Stimulated activated effector memory CD8-positive, alpha-beta T cell treated with anti-CD3 and anti-CD28 coated beads, Interleukin-12 subunit alpha, Interleukin-12 subunit beta, amount 100 ng/mL, for 72 hours (primary cell): Measurements from ENCODE around the gene TMEM131.

Experiments
- ATAC-seq: fragments of 150-1000 bp; cut with Tn5 transposase; 2 replicates; pipeline ENCODE4 v1.10.0; 2021
- DNase-seq, 2 donors: peaks; one replicate each; pipeline ENCODE4 v3.0.0; 2021 to 2022; ENCODE audit warnings: low spot score in 2 of 2
- H3K27ac Mint-ChIP-seq: one replicate; pipeline ENCODE4 v1.8.0; 2022; ENCODE audit warnings: mild to moderate bottlenecking, mixed read lengths
- H3K36me3 Mint-ChIP-seq: one replicate; pipeline ENCODE4 v1.8.0; 2022; ENCODE audit warnings: mild to moderate bottlenecking, mixed read lengths
- H3K4me1 Mint-ChIP-seq: one replicate; pipeline ENCODE4 v1.8.0; 2022; ENCODE audit warnings: mixed read lengths
- H3K4me3 Mint-ChIP-seq: one replicate; pipeline ENCODE4 v1.8.0; 2022; ENCODE audit warnings: mild to moderate bottlenecking, mixed read lengths
- H3K9me3 Mint-ChIP-seq: one replicate; pipeline ENCODE4 v1.8.0; 2022; ENCODE audit warnings: mixed read lengths

TMEM131 gene

DNA sequence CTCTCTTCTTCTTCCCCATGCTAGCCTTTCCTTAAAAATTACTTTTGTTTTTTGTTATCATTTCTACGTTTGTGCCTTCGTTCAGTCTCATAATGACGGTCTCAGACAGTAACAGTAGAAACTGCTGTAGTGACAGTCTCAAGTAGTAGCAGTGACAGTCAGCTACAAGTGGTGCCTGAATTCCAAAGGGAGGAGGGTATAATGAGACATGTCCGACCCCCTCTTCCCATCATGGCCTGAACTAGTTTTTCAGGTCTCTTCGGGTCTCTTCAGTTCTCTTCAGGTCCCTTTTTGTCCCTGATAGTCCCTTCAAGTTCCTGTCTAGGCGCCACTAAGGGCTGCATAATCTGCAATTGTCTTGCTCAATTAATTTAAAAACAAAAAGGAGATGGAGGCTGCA, 12.6 kb downstream of the TMEM131 start:
- no peak overlapping the region for H3K27ac Mint-ChIP-seq

DNA sequence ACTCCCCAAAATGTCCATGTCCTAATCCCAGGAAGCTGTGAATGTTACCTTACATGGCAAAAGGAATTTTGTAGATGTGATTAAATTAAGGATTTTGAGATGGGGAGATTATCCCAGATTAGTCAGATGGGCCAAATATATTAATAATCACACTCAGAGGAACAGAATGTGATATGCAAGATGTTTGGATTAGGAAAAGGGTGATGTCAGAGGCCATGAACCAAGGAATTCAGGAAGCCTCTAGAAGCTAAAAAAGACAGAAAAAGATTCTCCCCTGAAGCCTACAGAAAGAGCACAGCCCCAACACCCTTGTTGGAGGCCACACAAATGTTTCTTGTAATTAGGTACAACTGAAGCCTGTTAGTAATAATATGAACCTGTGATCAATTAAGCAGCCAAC, 13.1 kb downstream of the TMEM131 start:
- DNase-seq (no peak), ATAC-seq (no peak)
- peaks cover 39% of the 10 kb centered on the region for H3K4me1 Mint-ChIP-seq
- H3K9me3 Mint-ChIP-seq: no peaks in the 10 kb centered on the region
- H3K4me3 Mint-ChIP-seq: no peak overlapping the region
- no peak overlapping the region for H3K27ac Mint-ChIP-seq
- no peaks in the 10 kb centered on the region for H3K36me3 Mint-ChIP-seq

More for the DNA sequence above, 12.6 kb downstream of the TMEM131 start:
- no peaks in the 10 kb centered on the region for H3K36me3 Mint-ChIP-seq
- ATAC-seq (no peak), DNase-seq (no peak)
- H3K4me1 Mint-ChIP-seq: peaks cover 42% of the 10 kb centered on the region
- no peaks in the 10 kb centered on the region for H3K9me3 Mint-ChIP-seq
- no peak overlapping the region for H3K4me3 Mint-ChIP-seq

DNA sequence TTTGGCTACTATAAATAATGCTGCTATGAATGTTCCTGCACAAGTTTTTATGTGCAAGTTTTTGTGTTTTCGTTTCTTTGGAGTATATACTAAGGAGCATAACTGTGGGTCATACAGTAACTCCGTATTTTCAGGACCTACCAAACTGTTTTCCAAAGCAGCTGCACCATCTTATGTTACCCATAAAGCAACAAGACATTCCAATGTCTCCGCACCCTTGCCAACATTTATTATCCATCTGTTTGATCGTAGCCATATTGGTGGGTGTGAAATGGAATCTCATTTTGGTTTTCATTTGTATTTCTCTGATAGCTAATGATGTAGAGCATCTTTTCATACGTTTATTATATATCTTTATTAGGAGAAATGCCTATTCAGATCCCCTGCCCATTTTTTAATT, 13.8 kb downstream of the TMEM131 start:
- Mint-ChIP-seq H3K36me3 (no peaks in the 10 kb centered on the region), H3K27ac (no peak overlapping the region), H3K4me1 (peaks cover 38% of the 10 kb centered on the region), H3K9me3 (no peaks in the 10 kb centered on the region), H3K4me3 (no peak overlapping the region)
- ATAC-seq (no peak), DNase-seq (no peak)

DNA sequence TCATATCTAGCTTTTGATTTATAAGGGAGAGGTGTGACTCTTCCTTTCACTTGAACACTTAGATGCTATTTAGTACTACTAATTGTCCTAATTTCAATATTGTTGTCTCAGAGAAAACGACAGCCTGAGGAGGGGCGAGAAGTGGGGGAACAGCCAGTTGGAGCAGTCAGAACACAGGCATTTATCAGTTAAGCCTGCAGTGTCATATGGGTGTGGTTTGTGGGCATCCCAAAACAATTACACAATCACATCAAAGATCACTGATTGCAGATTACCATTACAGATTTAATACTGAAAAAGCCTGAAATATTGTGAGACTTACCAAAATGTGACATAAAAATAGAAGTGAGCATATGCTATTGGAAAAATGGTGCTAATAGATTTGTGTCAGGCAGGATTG, 15.8 kb downstream of the TMEM131 start:
- Mint-ChIP-seq H3K4me1 (peaks cover 29% of the 10 kb centered on the region), H3K36me3 (no peaks in the 10 kb centered on the region), H3K4me3 (no peak overlapping the region), H3K9me3 (peaks cover 5% of the 10 kb centered on the region), H3K27ac (no peak overlapping the region)
- no peak for DNase-seq
- peak; percentile 31 for ATAC-seq

DNA sequence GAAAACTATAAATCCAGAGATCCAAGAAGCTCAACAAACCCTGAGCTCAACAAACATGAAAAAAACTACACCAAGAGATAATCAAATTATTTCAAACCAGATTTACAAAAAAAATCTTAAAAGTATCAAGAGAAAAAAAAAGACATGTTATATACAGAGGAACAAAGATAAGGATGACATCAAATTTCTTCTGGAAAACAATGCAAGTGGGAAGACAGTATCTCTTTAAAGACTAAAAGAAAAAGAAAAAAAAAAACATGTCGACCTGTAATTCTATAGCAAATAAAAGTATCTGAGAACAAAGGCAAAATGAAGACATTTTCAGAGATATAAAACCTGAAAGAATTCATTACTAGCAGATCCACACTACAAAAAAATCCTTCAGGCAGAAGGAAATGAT, 21.3 kb downstream of the TMEM131 start:
- no peak overlapping the region for H3K4me3 Mint-ChIP-seq
- H3K9me3 Mint-ChIP-seq: peaks cover 15% of the 10 kb centered on the region
- DNase-seq (no peak), ATAC-seq (no peak)
- no peak overlapping the region for H3K27ac Mint-ChIP-seq
- peaks cover 46% of the 10 kb centered on the region for H3K4me1 Mint-ChIP-seq
- H3K36me3 Mint-ChIP-seq: peaks cover under 1% of the 10 kb centered on the region

DNA sequence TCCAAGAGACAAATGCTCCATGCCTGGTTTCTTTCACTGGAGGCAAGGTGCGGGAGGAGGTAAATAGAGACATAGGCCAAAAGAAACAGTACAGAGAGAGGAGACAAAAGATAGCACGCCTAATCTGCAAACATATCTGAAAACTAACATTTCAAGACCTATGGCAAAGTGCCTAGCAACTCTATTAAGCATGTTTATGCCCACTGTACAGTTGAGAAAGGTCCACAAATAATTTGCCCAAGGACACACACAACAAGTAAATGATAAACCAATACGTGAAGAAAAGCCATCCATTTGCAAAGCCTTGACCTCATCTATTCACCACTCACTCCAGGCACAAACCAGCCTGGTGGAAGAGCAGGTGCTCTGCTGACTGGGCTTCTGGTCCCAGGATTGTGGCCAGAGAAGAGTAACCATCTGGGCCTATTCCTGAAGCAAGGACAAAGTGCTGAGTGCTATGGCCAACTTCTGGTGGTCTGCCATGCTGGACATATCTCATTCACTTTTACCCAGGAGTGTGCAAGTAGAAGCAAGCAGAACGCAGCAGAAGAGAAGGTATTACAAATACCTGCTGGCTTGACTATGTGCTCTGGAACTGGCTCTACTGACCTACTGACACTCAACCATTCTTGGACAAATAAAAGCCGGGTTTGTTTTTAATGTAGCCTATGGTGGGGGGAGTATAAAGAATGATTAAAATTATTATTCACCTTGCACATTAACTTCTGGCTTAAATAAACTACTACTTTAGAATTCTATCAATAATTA, 25.3 kb downstream of the TMEM131 start:
- no peak overlapping the region for H3K27ac Mint-ChIP-seq
- peaks cover 76% of the 10 kb centered on the region for H3K4me1 Mint-ChIP-seq
- H3K36me3 Mint-ChIP-seq: peaks cover 5% of the 10 kb centered on the region
- ATAC-seq (no peak), DNase-seq (no peak)
- H3K9me3 Mint-ChIP-seq: peaks cover 15% of the 10 kb centered on the region
- H3K4me3 Mint-ChIP-seq: no peak overlapping the region

DNA sequence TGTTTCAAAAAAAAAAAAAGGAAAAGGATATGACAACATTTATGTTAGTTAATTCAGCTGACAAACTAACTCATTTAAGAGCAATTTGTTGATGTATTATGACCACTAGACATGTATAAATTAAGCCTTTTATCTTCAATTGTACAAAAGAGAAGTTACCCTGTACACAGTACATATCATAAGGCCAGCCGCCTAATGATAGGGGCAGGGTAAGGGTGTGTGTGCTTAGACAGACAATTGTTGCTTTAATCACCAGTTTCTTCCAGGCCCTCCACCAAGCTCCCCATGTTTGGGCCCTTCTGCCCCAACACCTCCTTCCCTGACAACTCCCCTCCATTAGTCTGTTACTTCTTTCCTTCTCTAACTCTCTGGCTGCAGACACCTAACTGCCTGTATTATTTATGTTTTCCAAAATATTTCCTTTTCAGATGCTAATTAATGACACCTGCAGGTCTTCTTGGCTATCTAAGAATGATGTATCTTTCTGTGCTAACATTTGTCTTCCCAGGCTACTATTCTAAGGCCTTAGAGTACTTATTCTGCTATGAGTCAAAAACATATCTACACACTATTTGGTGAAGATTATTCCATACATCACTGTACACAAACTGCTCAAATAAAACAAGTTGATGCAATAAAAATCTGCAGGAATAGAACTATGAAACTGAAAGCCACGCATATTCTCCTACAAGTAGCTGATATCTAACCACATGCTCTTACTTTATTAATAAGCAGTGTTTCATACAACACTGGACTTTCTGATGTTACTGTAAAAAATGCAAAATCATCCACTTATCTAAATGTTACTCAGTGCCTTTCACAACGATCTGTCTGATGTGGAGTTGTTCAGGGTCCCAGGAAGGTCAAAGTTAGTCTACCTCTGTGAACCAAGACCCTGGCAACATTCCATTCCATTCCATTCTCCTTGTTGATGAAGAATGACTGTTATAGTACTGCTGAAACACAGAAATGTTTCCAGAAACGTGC, 26.4 kb downstream of the TMEM131 start:
- Mint-ChIP-seq H3K9me3 (peaks cover 5% of the 10 kb centered on the region), H3K4me1 (peaks cover 83% of the 10 kb centered on the region), H3K4me3 (no peak overlapping the region), H3K36me3 (peaks cover 5% of the 10 kb centered on the region), H3K27ac (no peak overlapping the region)
- ATAC-seq (peak; percentile 46), DNase-seq (no peak)

DNA sequence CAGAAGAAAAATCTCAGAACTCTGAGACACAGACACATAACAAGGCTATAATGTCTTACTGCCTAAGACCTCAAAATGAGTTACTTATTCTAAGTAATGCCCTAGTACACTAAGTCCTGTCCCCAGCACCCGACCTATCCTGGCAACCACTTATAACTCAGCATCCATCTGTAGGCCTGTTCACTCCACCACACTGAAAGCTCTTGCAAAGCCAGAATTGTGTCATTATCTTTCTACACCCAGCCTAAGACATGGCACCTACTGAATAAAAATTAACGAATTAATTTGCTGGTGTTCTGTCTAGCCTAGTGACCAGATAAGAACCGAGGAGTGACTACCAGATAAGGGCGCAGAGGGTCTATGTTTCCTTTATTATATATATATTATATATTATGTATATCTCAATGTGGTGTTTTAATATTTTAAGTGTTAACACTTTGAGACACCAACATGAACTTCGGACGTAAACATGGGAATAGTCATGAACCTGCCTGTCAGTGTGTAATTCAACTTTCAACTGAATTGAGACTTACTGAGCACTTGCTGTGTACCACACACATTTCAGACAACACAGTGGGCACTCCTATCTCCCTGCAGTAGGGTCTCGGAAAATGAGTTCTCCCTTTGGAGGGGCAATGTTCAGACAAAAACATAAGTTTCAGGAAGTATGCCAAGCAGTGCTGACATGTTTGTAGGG, 27.7 kb downstream of the TMEM131 start:
- Mint-ChIP-seq H3K9me3 (no peaks in the 10 kb centered on the region), H3K4me1 (peaks cover 78% of the 10 kb centered on the region), H3K4me3 (no peak overlapping the region), H3K27ac (no peak overlapping the region), H3K36me3 (peaks cover 5% of the 10 kb centered on the region)
- ATAC-seq: no peak
- no peak for DNase-seq

DNA sequence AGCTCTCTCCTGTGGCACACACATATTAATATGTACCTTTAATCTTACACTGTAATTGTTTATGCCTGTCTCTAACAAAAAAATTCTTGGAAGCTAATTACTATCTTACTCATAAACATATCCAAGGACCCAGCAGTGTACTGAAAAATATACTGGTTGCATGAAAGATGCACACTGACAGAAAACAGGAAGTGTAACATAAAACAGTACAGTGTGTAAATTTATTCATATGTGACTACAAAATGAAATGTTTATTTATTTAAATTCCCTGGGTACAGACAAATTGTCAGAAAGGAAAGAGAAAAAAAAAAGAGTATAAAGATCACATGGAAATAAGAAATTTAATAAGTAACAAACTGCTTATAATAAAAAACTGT, 28.5 kb downstream of the TMEM131 start:
- DNase-seq (no peak), ATAC-seq (no peak)
- Mint-ChIP-seq H3K4me1 (peaks cover 85% of the 10 kb centered on the region), H3K4me3 (no peak overlapping the region), H3K9me3 (no peaks in the 10 kb centered on the region), H3K36me3 (peaks cover 5% of the 10 kb centered on the region), H3K27ac (peak overlapping the region; percentile 41)

DNA sequence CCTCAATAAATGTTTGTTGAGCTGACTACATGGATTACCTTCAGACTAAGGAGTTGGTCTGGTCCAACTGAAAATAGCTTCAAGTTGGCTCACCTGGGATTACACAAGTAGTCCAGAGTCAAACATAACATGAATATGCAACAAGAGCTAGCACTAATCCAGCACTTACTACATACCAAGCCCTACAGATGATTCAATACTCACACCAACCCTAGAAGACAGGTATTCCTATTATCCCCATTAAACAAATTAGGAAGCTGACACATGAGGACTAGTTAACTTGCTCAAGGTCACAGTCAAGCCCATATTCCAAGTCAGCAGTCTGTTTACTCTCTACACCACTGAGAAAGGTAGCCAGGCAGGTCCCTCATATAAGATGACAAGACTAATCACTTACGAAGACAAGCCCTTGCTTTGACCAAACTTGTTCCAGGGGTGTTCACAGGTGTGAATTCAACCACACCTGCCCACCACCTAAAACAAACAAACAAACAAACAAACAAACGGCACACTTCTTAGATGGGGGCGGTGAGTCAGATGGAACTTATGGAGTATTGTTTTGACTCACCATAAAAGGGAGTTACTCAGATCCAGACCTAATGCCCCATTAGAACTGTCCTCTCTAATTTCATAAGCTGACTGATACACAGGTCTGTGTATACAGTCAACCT, 29.1 kb downstream of the TMEM131 start:
- ATAC-seq (peak; percentile 85), DNase-seq (no peak)
- Mint-ChIP-seq H3K36me3 (peaks cover 5% of the 10 kb centered on the region), H3K4me1 (peaks cover 82% of the 10 kb centered on the region), H3K27ac (peak overlapping the region; percentile 41), H3K4me3 (no peak overlapping the region), H3K9me3 (no peaks in the 10 kb centered on the region)

DNA sequence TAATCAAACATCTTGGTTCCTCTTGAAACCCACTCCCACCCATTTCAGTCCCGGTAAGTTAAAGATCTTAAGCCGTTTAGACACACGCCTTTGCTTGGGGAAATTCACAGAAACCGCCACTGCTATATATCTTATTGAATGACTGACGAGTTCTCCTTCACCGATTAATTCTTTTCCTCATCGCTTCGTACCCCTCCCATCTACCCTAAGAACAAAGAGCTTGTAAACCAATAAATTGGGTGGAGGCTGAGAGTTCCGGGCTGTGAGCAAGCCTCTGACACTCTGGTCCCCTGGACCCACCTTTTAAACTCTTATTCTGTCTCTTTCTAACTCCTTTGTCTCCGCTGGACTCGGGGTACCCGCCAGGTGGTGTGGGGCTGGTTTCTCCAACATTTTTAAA, 30.6 kb downstream of the TMEM131 start:
- Mint-ChIP-seq H3K9me3 (no peaks in the 10 kb centered on the region), H3K27ac (no peak overlapping the region), H3K4me3 (no peak overlapping the region), H3K4me1 (peaks cover 67% of the 10 kb centered on the region), H3K36me3 (peaks cover 5% of the 10 kb centered on the region)
- no peak for DNase-seq
- ATAC-seq: no peak

DNA sequence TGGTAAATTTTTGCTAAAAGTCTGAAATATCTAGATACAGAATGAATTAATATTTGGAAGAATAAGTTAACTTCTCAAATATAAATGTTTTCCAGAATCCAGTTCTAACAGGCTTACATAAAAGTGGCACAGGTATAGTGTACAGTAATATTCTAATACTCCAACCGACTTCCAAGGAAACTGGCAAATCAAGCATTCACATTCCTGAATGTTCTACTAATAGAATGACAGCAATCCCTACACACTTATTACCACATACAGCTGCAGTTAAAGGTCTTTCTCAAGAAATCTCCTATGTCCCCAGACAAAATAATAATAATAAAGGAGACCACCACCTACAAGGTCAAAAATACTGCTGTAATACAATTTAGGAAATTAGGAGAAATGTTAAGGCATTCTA, 31.9 kb downstream of the TMEM131 start:
- Mint-ChIP-seq H3K4me3 (no peak overlapping the region), H3K4me1 (peaks cover 57% of the 10 kb centered on the region), H3K9me3 (no peaks in the 10 kb centered on the region), H3K36me3 (no peaks in the 10 kb centered on the region), H3K27ac (no peak overlapping the region)
- no peak for DNase-seq
- ATAC-seq: no peak

DNA sequence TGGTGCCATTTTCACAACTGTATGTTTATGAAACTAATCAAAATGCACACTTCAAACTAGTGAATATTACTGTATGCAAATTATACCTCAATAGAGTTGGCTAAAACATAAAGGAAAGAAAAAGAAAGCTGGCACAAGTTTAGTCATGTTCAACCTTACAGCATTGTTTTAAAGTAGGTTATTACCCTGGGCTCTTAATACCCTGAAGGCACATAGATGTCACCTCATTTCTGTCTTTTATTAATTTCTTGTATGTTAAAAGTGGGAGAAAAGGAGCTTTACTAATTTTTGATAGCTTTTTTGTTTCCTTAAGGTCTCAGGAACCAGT, 32.7 kb downstream of the TMEM131 start:
- ATAC-seq: peak; percentile 55
- H3K9me3 Mint-ChIP-seq: no peaks in the 10 kb centered on the region
- H3K4me1 Mint-ChIP-seq: peaks cover 59% of the 10 kb centered on the region
- H3K4me3 Mint-ChIP-seq: peak overlapping the region; percentile 30
- no peak for DNase-seq
- no peak overlapping the region for H3K27ac Mint-ChIP-seq
- no peaks in the 10 kb centered on the region for H3K36me3 Mint-ChIP-seq

DNA sequence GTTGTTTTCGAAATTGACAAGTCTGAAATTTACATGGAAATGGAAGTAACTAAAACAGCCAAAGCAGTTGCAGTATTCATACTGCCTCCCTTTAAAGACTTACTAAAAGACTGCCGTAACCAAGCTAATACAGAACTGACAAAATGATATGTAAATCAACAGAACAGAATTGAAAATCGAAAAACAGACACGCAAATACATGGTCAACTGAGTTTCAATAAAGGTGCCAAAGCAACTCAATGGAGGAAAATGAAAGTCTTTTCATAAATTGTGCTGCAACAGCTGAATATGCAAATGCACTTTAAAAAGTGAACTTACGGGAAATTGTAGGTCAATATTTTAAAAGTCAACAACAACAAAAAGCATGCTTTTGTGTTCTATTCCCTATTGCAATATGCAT, 34.2 kb downstream of the TMEM131 start:
- H3K36me3 Mint-ChIP-seq: no peaks in the 10 kb centered on the region
- H3K9me3 Mint-ChIP-seq: no peaks in the 10 kb centered on the region
- H3K4me3 Mint-ChIP-seq: no peak overlapping the region
- no peak overlapping the region for H3K27ac Mint-ChIP-seq
- H3K4me1 Mint-ChIP-seq: peaks cover 52% of the 10 kb centered on the region
- DNase-seq (no peak), ATAC-seq (no peak)

DNA sequence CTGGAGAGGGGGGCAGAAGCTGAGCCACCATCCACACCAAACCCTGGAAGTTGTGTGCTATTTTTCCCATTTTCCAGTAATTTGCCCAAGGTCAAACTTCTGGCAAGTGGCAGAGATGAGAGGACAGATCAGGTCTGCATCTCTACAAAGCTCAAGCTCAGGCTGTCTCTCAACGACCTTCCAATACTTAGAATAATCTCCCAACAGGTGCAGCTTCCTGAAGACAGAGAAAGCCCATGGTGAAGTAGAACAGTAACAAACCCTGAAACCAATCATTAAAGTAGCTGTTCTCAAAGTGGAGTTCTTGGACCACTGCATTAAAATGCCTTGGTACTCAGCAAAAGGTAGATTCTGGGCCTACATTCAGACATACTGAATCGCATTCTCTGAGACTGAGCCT, 37.6 kb downstream of the TMEM131 start:
- peaks cover 44% of the 10 kb centered on the region for H3K4me1 Mint-ChIP-seq
- H3K36me3 Mint-ChIP-seq: no peaks in the 10 kb centered on the region
- H3K9me3 Mint-ChIP-seq: no peaks in the 10 kb centered on the region
- no peak overlapping the region for H3K27ac Mint-ChIP-seq
- no peak overlapping the region for H3K4me3 Mint-ChIP-seq
- DNase-seq (no peak), ATAC-seq (no peak)
